ENCODE data around the gene ICAM1.
A peak's percentile ranks its signal among the peaks of the same experiment; 100 is the strongest.

Gene ICAM1

GRCh38 chr19:10321417-10321797 lies 50.5 kb downstream of the ICAM1 start:
- Histone ChIP-seq H3K4me1 (ENCODE audit: control insufficient read depth in 1 of 2, insufficient read depth in 2 of 2, low read length in 2 of 2) (peaks cover 22 to 29% of the 10 kb centered on the region in 2 donors), H3K4me3 (ENCODE audit: low read depth in 1 of 2, low read length in 2 of 2) (peak overlapping the region in 1 of 2 donors; percentile 55), H3K9ac (ENCODE audit: low read depth in 1 of 2, low read length in 2 of 2) (peak overlapping the region; percentile 5 to 74), H3K27me3 (ENCODE audit: control insufficient read depth in 1 of 2, insufficient read depth in 2 of 2, low read length in 2 of 2) (no peaks in the 10 kb centered on the region), H3K9me3 (ENCODE audit: control insufficient read depth in 1 of 2, low read length in 2 of 2) (no peaks in the 10 kb centered on the region), H3K27ac (ENCODE audit: low read depth, low read length) (peak overlapping the region; percentile 65), H3K36me3 (ENCODE audit: control insufficient read depth in 1 of 2, insufficient read depth in 2 of 2, low read length in 2 of 2) (peaks cover 27 to 78% of the 10 kb centered on the region in 2 donors)

GRCh38 chr19:10321874-10322835 lies 51.2 kb downstream of the ICAM1 start:
- H3K9ac ChIP-seq (ENCODE audit: low read depth in 1 of 2, low read length in 2 of 2) = peak overlapping the region; percentile 5 to 74
- H3K4me1 ChIP-seq (ENCODE audit: control insufficient read depth in 1 of 2, insufficient read depth in 2 of 2, low read length in 2 of 2) = peaks cover 20 to 28% of the 10 kb centered on the region in 2 donors
- H3K4me3 ChIP-seq (ENCODE audit: low read depth in 1 of 2, low read length in 2 of 2) = peak overlapping the region; percentile 40 to 55
- peaks cover 31 to 82% of the 10 kb centered on the region in 2 donors for H3K36me3 ChIP-seq (ENCODE audit: control insufficient read depth in 1 of 2, insufficient read depth in 2 of 2, low read length in 2 of 2)
- no peaks in the 10 kb centered on the region for H3K9me3 ChIP-seq (ENCODE audit: control insufficient read depth in 1 of 2, low read length in 2 of 2)
- no peaks in the 10 kb centered on the region for H3K27me3 ChIP-seq (ENCODE audit: control insufficient read depth in 1 of 2, insufficient read depth in 2 of 2, low read length in 2 of 2)
- H3K27ac ChIP-seq (ENCODE audit: low read depth, low read length) = peak overlapping the region; percentile 65

GRCh38 chr19:10325732-10326131 lies 54.8 kb downstream of the ICAM1 start:
- H3K27ac ChIP-seq (ENCODE audit: low read depth, low read length) = no peak overlapping the region
- no peak overlapping the region for H3K4me3 ChIP-seq (ENCODE audit: low read depth in 1 of 2, low read length in 2 of 2)
- H3K4me1 ChIP-seq (ENCODE audit: control insufficient read depth in 1 of 2, insufficient read depth in 2 of 2, low read length in 2 of 2) = peaks cover 19 to 27% of the 10 kb centered on the region in 2 donors
- H3K9me3 ChIP-seq (ENCODE audit: control insufficient read depth in 1 of 2, low read length in 2 of 2) = no peaks in the 10 kb centered on the region
- peaks cover 41 to 90% of the 10 kb centered on the region in 2 donors for H3K36me3 ChIP-seq (ENCODE audit: control insufficient read depth in 1 of 2, insufficient read depth in 2 of 2, low read length in 2 of 2)
- H3K9ac ChIP-seq (ENCODE audit: low read depth in 1 of 2, low read length in 2 of 2) = no peak overlapping the region
- no peaks in the 10 kb centered on the region for H3K27me3 ChIP-seq (ENCODE audit: control insufficient read depth in 1 of 2, insufficient read depth in 2 of 2, low read length in 2 of 2)

GRCh38 chr19:10327793-10328192 lies 56.9 kb downstream of the ICAM1 start:
- H3K27ac ChIP-seq (ENCODE audit: low read depth, low read length) = no peak overlapping the region
- H3K27me3 ChIP-seq (ENCODE audit: control insufficient read depth in 1 of 2, insufficient read depth in 2 of 2, low read length in 2 of 2) = no peaks in the 10 kb centered on the region
- peaks cover 19 to 20% of the 10 kb centered on the region in 2 donors for H3K4me1 ChIP-seq (ENCODE audit: control insufficient read depth in 1 of 2, insufficient read depth in 2 of 2, low read length in 2 of 2)
- no peaks in the 10 kb centered on the region for H3K9me3 ChIP-seq (ENCODE audit: control insufficient read depth in 1 of 2, low read length in 2 of 2)
- H3K9ac ChIP-seq (ENCODE audit: low read depth in 1 of 2, low read length in 2 of 2) = no peak overlapping the region
- H3K36me3 ChIP-seq (ENCODE audit: control insufficient read depth in 1 of 2, insufficient read depth in 2 of 2, low read length in 2 of 2) = peaks cover 37 to 74% of the 10 kb centered on the region in 2 donors
- no peak overlapping the region for H3K4me3 ChIP-seq (ENCODE audit: low read depth in 1 of 2, low read length in 2 of 2)

- H3K9me3 ChIP-seq (ENCODE audit: control insufficient read depth in 1 of 2, low read length in 2 of 2) = no peaks in the 10 kb centered on the region
- H3K27me3 ChIP-seq (ENCODE audit: control insufficient read depth in 1 of 2, insufficient read depth in 2 of 2, low read length in 2 of 2) = no peaks in the 10 kb centered on the region
- H3K4me3 ChIP-seq (ENCODE audit: low read depth in 1 of 2, low read length in 2 of 2) = no peak overlapping the region
- peaks cover 37 to 64% of the 10 kb centered on the region in 2 donors for H3K36me3 ChIP-seq (ENCODE audit: control insufficient read depth in 1 of 2, insufficient read depth in 2 of 2, low read length in 2 of 2)
- peaks cover 15 to 18% of the 10 kb centered on the region in 2 donors for H3K4me1 ChIP-seq (ENCODE audit: control insufficient read depth in 1 of 2, insufficient read depth in 2 of 2, low read length in 2 of 2)
- no peak overlapping the region for H3K27ac ChIP-seq (ENCODE audit: low read depth, low read length)
- H3K9ac ChIP-seq (ENCODE audit: low read depth in 1 of 2, low read length in 2 of 2) = no peak overlapping the region
These were observed 57.9 kb downstream of the ICAM1 start for GRCh38 chr19:10328558-10329429.

GRCh38 chr19:10329555-10329954 lies 58.6 kb downstream of the ICAM1 start:
- no peak overlapping the region for H3K9ac ChIP-seq (ENCODE audit: low read depth in 1 of 2, low read length in 2 of 2)
- H3K27ac ChIP-seq (ENCODE audit: low read depth, low read length) = no peak overlapping the region
- peaks cover 36 to 59% of the 10 kb centered on the region in 2 donors for H3K36me3 ChIP-seq (ENCODE audit: control insufficient read depth in 1 of 2, insufficient read depth in 2 of 2, low read length in 2 of 2)
- H3K4me1 ChIP-seq (ENCODE audit: control insufficient read depth in 1 of 2, insufficient read depth in 2 of 2, low read length in 2 of 2) = peaks cover 20 to 26% of the 10 kb centered on the region in 2 donors
- H3K4me3 ChIP-seq (ENCODE audit: low read depth in 1 of 2, low read length in 2 of 2) = no peak overlapping the region
- H3K9me3 ChIP-seq (ENCODE audit: control insufficient read depth in 1 of 2, low read length in 2 of 2) = no peaks in the 10 kb centered on the region
- H3K27me3 ChIP-seq (ENCODE audit: control insufficient read depth in 1 of 2, insufficient read depth in 2 of 2, low read length in 2 of 2) = no peaks in the 10 kb centered on the region

- peak overlapping the region; percentile 47 for H3K27ac ChIP-seq (ENCODE audit: low read depth, low read length)
- no peaks in the 10 kb centered on the region for H3K9me3 ChIP-seq (ENCODE audit: control insufficient read depth in 1 of 2, low read length in 2 of 2)
- peak overlapping the region; percentile 53 to 61 for H3K9ac ChIP-seq (ENCODE audit: low read depth in 1 of 2, low read length in 2 of 2)
These were observed 61.4 kb downstream of the ICAM1 start for GRCh38 chr19:10332158-10332964.

GRCh38 chr19:10332965-10333757 lies 62.2 kb downstream of the ICAM1 start, which contains the start of gene RAVER1:
Gene RAVER1, minus strand, starts transcription at chr19:10333529. Its CDS starts 22 bp downstream, at chr19:10333507.
- no peaks in the 10 kb centered on the region for H3K9me3 ChIP-seq (ENCODE audit: control insufficient read depth in 1 of 2, low read length in 2 of 2)
- peak within 1 kb of the TSS; percentile 53 to 61 for H3K9ac ChIP-seq (ENCODE audit: low read depth in 1 of 2, low read length in 2 of 2)
- H3K4me1 ChIP-seq (ENCODE audit: control insufficient read depth in 1 of 2, insufficient read depth in 2 of 2, low read length in 2 of 2) = peaks cover 20 to 30% of the 10 kb centered on the region in 2 donors
- H3K27me3 ChIP-seq (ENCODE audit: control insufficient read depth in 1 of 2, insufficient read depth in 2 of 2, low read length in 2 of 2) = no peaks in the 10 kb centered on the region
- peak within 1 kb of the TSS; percentile 90 to 98 for H3K4me3 ChIP-seq (ENCODE audit: low read depth in 1 of 2, low read length in 2 of 2)
- H3K27ac ChIP-seq (ENCODE audit: low read depth, low read length) = peak within 1 kb of the TSS; percentile 89
- H3K36me3 ChIP-seq (ENCODE audit: control insufficient read depth in 1 of 2, insufficient read depth in 2 of 2, low read length in 2 of 2) = peaks cover 21 to 26% of the 10 kb centered on the region in 2 donors

More at GRCh38 chr19:10332158-10332964, 61.4 kb downstream of the ICAM1 start:
- peaks cover 29 to 34% of the 10 kb centered on the region in 2 donors for H3K36me3 ChIP-seq (ENCODE audit: control insufficient read depth in 1 of 2, insufficient read depth in 2 of 2, low read length in 2 of 2)
- peak overlapping the region; percentile 90 to 98 for H3K4me3 ChIP-seq (ENCODE audit: low read depth in 1 of 2, low read length in 2 of 2)
- H3K27me3 ChIP-seq (ENCODE audit: control insufficient read depth in 1 of 2, insufficient read depth in 2 of 2, low read length in 2 of 2) = no peaks in the 10 kb centered on the region
- H3K4me1 ChIP-seq (ENCODE audit: control insufficient read depth in 1 of 2, insufficient read depth in 2 of 2, low read length in 2 of 2) = peaks cover 20 to 30% of the 10 kb centered on the region in 2 donors
